Pons (tissue), 1 donor: ENCODE measurements around the gene HEYL.
"Not testable (repeated sequence)": the region's sequence is repeated elsewhere in the genome, so short reads cannot be mapped to it uniquely, and the experiment has no call there.

Experiments
- DNase-seq: peaks from one replicate; pipeline ENCODE4 v3.0.0-alpha.2; 2016; ENCODE audit warnings: low spot score

The HEYL gene

GRCh38 chr1:39603677-39604076 lies 35.8 kb downstream of the HEYL start:
- not testable (repeated sequence) for DNase-seq

- DNase-seq = not testable (repeated sequence)
These were observed 37.7 kb downstream of the HEYL start for GRCh38 chr1:39601667-39602255.

GRCh38 chr1:39596163-39596562 lies 43.3 kb downstream of the HEYL start:
- no peak for DNase-seq

GRCh38 chr1:39593386-39593785 lies 46.1 kb downstream of the HEYL start:
- DNase-seq = no peak

GRCh38 chr1:39592069-39592468 lies 47.4 kb downstream of the HEYL start:
- no peak for DNase-seq

- DNase-seq = no peak
These were observed 48.9 kb downstream of the HEYL start for GRCh38 chr1:39590546-39590945.

GRCh38 chr1:39585933-39586332 lies 53.5 kb downstream of the HEYL start:
- no peak for DNase-seq

- DNase-seq = no peak
These were observed 63.3 kb downstream of the HEYL start for GRCh38 chr1:39576016-39576657.

- DNase-seq = no peak
These were observed 64.0 kb downstream of the HEYL start for GRCh38 chr1:39575191-39576015.

- no peak for DNase-seq
These were observed 64.8 kb downstream of the HEYL start for GRCh38 chr1:39574646-39575045.
